K562 (cell line): ENCODE data around the gene LACTBL1. TPM values are rescaled to one million over a fixed set of nuclear protein-coding genes. Genes with fewer than 3 reads are reported as not detected.

Experiments used
- ATAC-seq: fragments of 200-7000 bp; cut with Tn5 transposase; 3 replicates; pipeline ENCODE4 v1.9.1; 2020; ENCODE audit warnings: moderate library complexity
- BruUV-seq: library from RNA; stranded (reverse); fragments of 400-500 nt; replicated peaks from 2 replicates; lab custom pipeline; 2021; lab: Mats Ljungman, UMichigan
- CTCF ChIA-PET: fragments of 300-600 bp; formaldehyde crosslinking; extraction: SDS; loops from one replicate; lab custom pipeline; 2021; ENCODE audit warnings: low intra/inter-chr PET ratio; lab: Yijun Ruan, JAX
- POLR2A ChIA-PET: fragments of 300-600, 350-650 bp; sonication (Branson Sonifier 250); formaldehyde crosslinking; extraction: SDS; loops from one replicate; lab custom pipeline; 2021; ENCODE audit warnings: antibody characterized with exemption, inconsistent platforms; lab: Yijun Ruan, JAX
- DNase-seq, 4 experiments: peaks; one replicate each; pipeline versions ENCODE4 v3.0.0 to v3.0.0-alpha.2; 2011 to 2018; ENCODE audit warnings: low spot score in 3 of 4, mixed read lengths in 3 of 4; ENCODE audit errors: extremely low read depth in 1 of 4
- FAIRE-seq: peaks from 2 replicates; lab custom pipeline; 2011; peaks lifted over from hg19 to GRCh38; lab: Jason Lieb, UNC
- H2AFZ ChIP-seq: 2 replicates; pipeline ENCODE4 v1.6.0; 2011; ENCODE audit warnings: low read depth, low read length, control low read depth, inconsistent platforms
- H3K27ac ChIP-seq: fragments of 200-600 bp; 3 replicates; pipeline ENCODE4 v1.8.0; 2011; ENCODE audit warnings: low read depth, mild to moderate bottlenecking, control low read depth, inconsistent platforms, low read length, moderate library complexity, mixed read lengths; ENCODE audit errors: extremely low read depth
- H3K27me3 ChIP-seq, 2 experiments: fragments of 300-600 bp in 1 of 2; 2 replicates in 1 of 2; 3 replicates in 1 of 2; pipeline versions ENCODE4 v1.6.0 to v1.8.0; 2011; ENCODE audit warnings: inconsistent platforms in 2 of 2, low read length in 2 of 2, mild to moderate bottlenecking in 1 of 2, mixed read lengths in 1 of 2, moderate library complexity in 1 of 2; ENCODE audit not compliant: control insufficient read depth in 2 of 2, insufficient read depth in 2 of 2
- H3K36me3 ChIP-seq: fragments of 300-600 bp; 3 replicates; pipeline ENCODE4 v1.8.0; 2011; ENCODE audit warnings: mild to moderate bottlenecking, low read length, inconsistent platforms; ENCODE audit not compliant: control insufficient read depth, insufficient read depth
- H3K4me1 ChIP-seq, 2 experiments: fragments of 200-600 bp in 1 of 2; replicated peaks in 1 of 2; 2 replicates in 1 of 2; 3 replicates in 1 of 2; pipeline versions ENCODE4 v1.5.1 to v1.8.0; 2011; ENCODE audit warnings: inconsistent platforms in 2 of 2, low read length in 2 of 2, mild to moderate bottlenecking in 1 of 2, mixed read lengths in 1 of 2, moderate library complexity in 1 of 2; ENCODE audit not compliant: control insufficient read depth in 2 of 2, insufficient read depth in 2 of 2
- H3K4me2 ChIP-seq: 2 replicates; pipeline ENCODE4 v1.6.1; 2011; ENCODE audit warnings: low read length, control low read depth, inconsistent platforms, mixed read lengths; ENCODE audit not compliant: insufficient read depth
- H3K4me3 ChIP-seq: fragments of 200-600 bp; sonication (generic), shearing (Covaris generic); 2 replicates; pipeline ENCODE4 v1.5.1; 2016; ENCODE audit warnings: control low read depth, inconsistent platforms
- H3K79me2 ChIP-seq: fragments of 200-600 bp; 3 replicates; pipeline ENCODE4 v1.8.0; 2011; ENCODE audit warnings: low read length, inconsistent platforms; ENCODE audit not compliant: control insufficient read depth, insufficient read depth
- H3K9ac ChIP-seq, 2 experiments: 2 replicates each; pipeline versions ENCODE4 v1.6.0 to v1.6.1; 2011; ENCODE audit warnings: low read depth in 2 of 2, low read length in 2 of 2, control low read depth in 1 of 2, inconsistent platforms in 1 of 2, mild to moderate bottlenecking in 1 of 2, mixed read lengths in 1 of 2; ENCODE audit not compliant: insufficient read depth in 1 of 2
- H3K9me1 ChIP-seq: one replicate; pipeline ENCODE4 v1.6.0; 2011; ENCODE audit warnings: inconsistent platforms, mild to moderate bottlenecking, low read length, moderate library complexity; ENCODE audit not compliant: control insufficient read depth, insufficient read depth
- H3K9me3 ChIP-seq: replicated peaks from 2 replicates; pipeline ENCODE4 v1.5.1; 2011; ENCODE audit warnings: low read depth, low read length, inconsistent platforms; ENCODE audit not compliant: control insufficient read depth, insufficient read depth
- H4K20me1 ChIP-seq: replicated peaks from 2 replicates; pipeline ENCODE4 v1.6.1; 2011; ENCODE audit warnings: low read length, inconsistent platforms, mixed read lengths; ENCODE audit not compliant: control insufficient read depth, insufficient read depth
- CEBPG ChIP-seq, 3 experiments: fragments of 200-800 bp in 1 of 3; sonication (Bioruptor generic) in 1 of 3; sonication (generic) in 1 of 3; formaldehyde crosslinking in 1 of 3; IDR thresholded peaks in 2 of 3; conservative IDR thresholded peaks in 1 of 3; 2 replicates each; pipeline versions ENCODE4 v1.6.1 to v1.8.0; 2016 to 2022; ENCODE audit warnings: missing compliant biosample characterization in 2 of 3, missing genetic modification characterization in 2 of 3, mild to moderate bottlenecking in 1 of 3, missing genetic modification reagents in 1 of 3
- CGGBP1 ChIP-seq: fragments of 250-450 bp; sonication (Bioruptor Pico); IDR thresholded peaks from 2 replicates; pipeline ENCODE4 v1.9.0; 2021; ENCODE audit warnings: mild to moderate bottlenecking
- NBN ChIP-seq: fragments of 450-650 bp; IDR thresholded peaks from 2 replicates; pipeline ENCODE4 v1.6.1; 2016; ENCODE audit warnings: low read depth, mild to moderate bottlenecking
- NR2C1 ChIP-seq, 2 experiments: fragments of 450-650 bp; IDR thresholded peaks; 2 replicates each; pipeline ENCODE4 v1.6.1; 2017; ENCODE audit warnings: mild to moderate bottlenecking in 2 of 2, antibody characterized with exemption in 1 of 2, inconsistent platforms in 1 of 2, missing compliant biosample characterization in 1 of 2, missing genetic modification characterization in 1 of 2
- NR2C2 ChIP-seq, 2 experiments: fragments of 200-800 bp in 1 of 2; sonication (Bioruptor generic) in 1 of 2; sonication (generic) in 1 of 2; formaldehyde crosslinking in 1 of 2; IDR thresholded peaks; 2 replicates each; pipeline versions ENCODE4 v1.6.1 to v1.8.0; 2016 to 2022; ENCODE audit warnings: mild to moderate bottlenecking in 1 of 2, missing compliant biosample characterization in 1 of 2, missing genetic modification characterization in 1 of 2, missing genetic modification reagents in 1 of 2
- POLR2B ChIP-seq: fragments of 450-650 bp; IDR thresholded peaks from 2 replicates; pipeline ENCODE4 v1.6.1; 2018; ENCODE audit warnings: low read depth; ENCODE audit not compliant: partially characterized antibody
- POLR3G ChIP-seq: IDR thresholded peaks from 2 replicates; pipeline ENCODE4 v1.6.1; 2011; ENCODE audit not compliant: insufficient read length, insufficient replicate concordance; ENCODE audit errors: extremely low read depth
- ZKSCAN1 ChIP-seq: fragments of 150-350 bp; IDR thresholded peaks from 2 replicates; pipeline ENCODE4 v1.6.1; 2016; ENCODE audit warnings: low read depth, low read length
- ZNF165 ChIP-seq: fragments of 250-450 bp; sonication (Bioruptor Pico); IDR thresholded peaks from 2 replicates; pipeline ENCODE4 v1.4.0; 2020; ENCODE audit warnings: borderline replicate concordance
- ZNF274 ChIP-seq: IDR thresholded peaks from 2 replicates; pipeline ENCODE4 v1.6.1; 2011; ENCODE audit warnings: low read depth, mild to moderate bottlenecking, low read length, moderate library complexity, borderline replicate concordance
- ZNF280B ChIP-seq: fragments of 250-450 bp; sonication (Bioruptor Pico); IDR thresholded peaks from 2 replicates; pipeline ENCODE4 v1.5.1; 2021; ENCODE audit warnings: mild to moderate bottlenecking
- WGBS: fragments of 100-300 bp; shearing (Covaris generic); methylation state at CpG from one replicate; pipeline ENCODE4 v1.1.6; 2016; ENCODE audit warnings: low coverage, mixed read lengths; ENCODE audit not compliant: insufficient coverage; ENCODE audit errors: missing lambda C conversion rate; 5-methylcytosine and 5-hydroxymethylcytosine counted together
- in situ Hi-C: fragments of 300-500 bp; cut with MboI; formaldehyde crosslinking; loops from 4 replicates; pipeline ENCODE4 v1.15.0; 2018; ENCODE audit warnings: inconsistent platforms, mixed read lengths
- intact Hi-C: fragments of 100-400 bp; cut with micrococcal nuclease; formaldehyde crosslinking; loops from 2 replicates; pipeline ENCODE4 v1.14.2; 2022
- polyA plus RNA-seq, 8 experiments: library from polyadenylated mRNA; depleted of rRNA in 4 of 8; stranded (reverse) in 5 of 8; unstranded in 3 of 8; fragments of >200 nt; fragmentation: Nextera tagmentation in 2 of 8; fragmentation: Illumina TruSeq in 1 of 8; extraction: Ambion mirVana in 2 of 8; extraction: Trizol in 1 of 8; gene quantifications; 2 replicates each; pipeline versions ENCODE4 v1.2.1 to v1.2.3, GENCODE V29; 2011 to 2014; ENCODE audit warnings: inconsistent platforms in 1 of 8, missing spikeins in 1 of 8
- total RNA-seq, 7 experiments: library from RNA; depleted of rRNA in 6 of 7; stranded (reverse); fragments of >200 nt in 6 of 7; fragmentation: Illumina TruSeq in 2 of 7; extraction: Trizol in 2 of 7; gene quantifications; 2 replicates each; pipeline versions ENCODE4 v1.2.1 to v1.2.3, GENCODE V29; 2011 to 2021; ENCODE audit warnings: low replicate concordance in 1 of 7
- TF ChIP-seq, protein P1 (sequence below): IDR thresholded peaks from 2 replicates; pipeline ENCODE4 v1.6.1; 2014; ENCODE audit warnings: antibody characterized with exemption
- TF ChIP-seq, protein P2 (sequence below): fragments of 250-450 bp; sonication (Bioruptor Pico); IDR thresholded peaks from 2 replicates; pipeline ENCODE4 v1.8.0; 2021; ENCODE audit warnings: moderate library complexity, mild to moderate bottlenecking, inconsistent platforms

Gene LACTBL1
- total and polyA plus RNA-seq, 9 of the 15 experiments (the other 6 are each of a cell fraction or from before 2014, with no cell fraction given) = not detected

DNA sequence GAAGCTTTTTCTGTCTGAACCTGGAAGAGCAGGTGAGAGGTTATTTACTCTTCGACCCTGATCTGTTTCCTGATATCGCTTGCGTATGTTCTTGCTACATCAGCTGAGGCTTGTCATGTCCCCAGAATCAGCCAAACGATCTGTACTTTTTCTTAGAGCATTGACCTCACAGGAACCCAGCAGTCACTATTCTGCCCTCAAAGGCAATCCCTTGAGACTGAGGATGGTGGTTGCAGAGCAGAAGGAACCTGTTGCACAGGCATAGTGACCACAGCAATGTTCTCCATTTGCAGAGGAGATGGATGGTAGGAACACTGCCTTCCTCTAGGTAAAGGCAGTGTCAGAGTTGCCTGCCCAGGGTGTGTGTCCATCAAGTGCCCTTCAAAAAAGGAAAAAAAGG is 11.3 kb upstream of the LACTBL1 start:
- no peak overlapping the region for H3K4me3 ChIP-seq
- no peaks in the 10 kb centered on the region for H3K79me2 ChIP-seq
- peaks cover 0 to 5% of the 10 kb centered on the region in 2 experiments; a peak in 1 of 5 replicates for H3K4me1 ChIP-seq
- H3K9me1 ChIP-seq = no peaks in the 10 kb centered on the region
- ChIA-PET CTCF (no interaction called here), POLR2A (interaction anchor here (0.6 kb wide), 1 partner anchor 51 kb away, joined by 4 read pairs; no protein-coding TSS in a partner anchor)
- H3K9me3 ChIP-seq = no peaks in the 10 kb centered on the region; the same call in 1 of the 2 replicates
- in situ Hi-C loops (no loop called here), intact Hi-C loops (no loop called here)
- no peak for DNase-seq
- H3K4me2 ChIP-seq = no peak overlapping the region
- H3K27me3 ChIP-seq = peaks cover 5 to 18% of the 10 kb centered on the region in 2 experiments; a peak in 3 of 5 replicates
- ATAC-seq = peak; percentile 19; the same call in 1 of the 3 replicates
- TF ChIP-seq, protein P1, sequence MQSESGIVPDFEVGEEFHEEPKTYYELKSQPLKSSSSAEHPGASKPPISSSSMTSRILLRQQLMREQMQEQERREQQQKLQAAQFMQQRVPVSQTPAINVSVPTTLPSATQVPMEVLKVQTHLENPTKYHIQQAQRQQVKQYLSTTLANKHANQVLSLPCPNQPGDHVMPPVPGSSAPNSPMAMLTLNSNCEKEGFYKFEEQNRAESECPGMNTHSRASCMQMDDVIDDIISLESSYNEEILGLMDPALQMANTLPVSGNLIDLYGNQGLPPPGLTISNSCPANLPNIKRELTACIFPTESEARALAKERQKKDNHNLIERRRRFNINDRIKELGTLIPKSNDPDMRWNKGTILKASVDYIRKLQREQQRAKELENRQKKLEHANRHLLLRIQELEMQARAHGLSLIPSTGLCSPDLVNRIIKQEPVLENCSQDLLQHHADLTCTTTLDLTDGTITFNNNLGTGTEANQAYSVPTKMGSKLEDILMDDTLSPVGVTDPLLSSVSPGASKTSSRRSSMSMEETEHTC = no peak
- TF ChIP-seq CGGBP1 (CRISPR knock-in tag) (no peak), NR2C1 (IDR thresholded peaks at IDR 0.05) (no peak), NR2C1 (tag; IDR thresholded peaks at IDR 0.05) (peak; percentile 51; the same call in 1 of the 2 replicates), NBN (no peak), ZNF165 (CRISPR knock-in tag) (no peak), ZNF274 (no peak), ZNF280B (CRISPR knock-in tag) (no peak), POLR2B (no peak), CEBPG (CRISPR knock-in tag; IDR thresholded peaks at IDR 0.05) (no peak), CEBPG (tag; conservative IDR thresholded peaks at IDR 0.05 in 1 of 2, IDR thresholded peaks at IDR 0.05 in 1 of 2) (peak in 1 of 2 experiments; percentile 38; a peak in 1 of 4 replicates), ZKSCAN1 (no peak), POLR3G (no peak), NR2C2 (CRISPR knock-in tag; IDR thresholded peaks at IDR 0.05) (no peak), NR2C2 (tag; IDR thresholded peaks at IDR 0.05) (peak; percentile 58)
- TF ChIP-seq, protein P2, sequence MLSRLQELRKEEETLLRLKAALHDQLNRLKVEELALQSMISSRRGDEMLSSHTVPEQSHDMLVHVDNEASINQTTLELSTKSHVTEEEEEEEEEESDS (CRISPR knock-in tag) = no peak
- no TSS peak for BruUV-seq
- no peak overlapping the region for H3K27ac ChIP-seq
- H4K20me1 ChIP-seq = no peaks in the 10 kb centered on the region
- FAIRE-seq = no peak
- no peaks in the 10 kb centered on the region for H3K36me3 ChIP-seq
- no peak overlapping the region for H3K9ac ChIP-seq
- 17% methylated on average over 4 of the region's 4 CpGs for whole genome bisulfite sequencing
- H2AFZ ChIP-seq = no peak overlapping the region
